Measurements from ENCODE around the gene MRPL40.

GRCh38 chr22:19443544-19444211 lies 11.3 kb downstream of the MRPL40 start:
- TF ChIP-seq EP300 (conservative IDR thresholded peaks at IDR 0.05; ENCODE audit: poor library complexity, severe bottlenecking) (no peak), POLR2AphosphoS5 (IDR thresholded peaks at IDR 0.05) (no peak), CTCF (IDR thresholded peaks at IDR 0.05; ENCODE audit: poor library complexity, severe bottlenecking) (no peak)
